ENCODE measurements around the gene NUDT19. TPM values are rescaled to one million over a fixed set of nuclear protein-coding genes. Genes with fewer than 3 reads are reported as not detected.

NUDT19 gene
- total RNA-seq, 4 donors from 2014 or later: 4.2 to 15.2 (median 12.8) TPM

- Histone ChIP-seq H3K36me3 (no peaks in the 10 kb centered on the region), H3K27me3 (peaks cover 31% of the 10 kb centered on the region), H3K9me3 (no peaks in the 10 kb centered on the region), H3K4me3 (peak overlapping the region; percentile 64 to 88 (median 84)), H3K27ac (peak overlapping the region; percentile 85 to 93 (median 87)), H3K4me1 (peaks cover 9 to 39% (median 32%) of the 10 kb centered on the region in 4 donors)
- WGBS, 2 donors (ENCODE audit: low coverage in 1 of 2): 1 to 3% methylated on average over 5 to 46 of the region's 67 CpGs
- DNase-seq: no peak
- intact Hi-C loops (cut with DNase I; ENCODE audit: low total_unique reads) (no loop called here), in situ Hi-C loops (cut with MboI; ENCODE audit: low pct_ligation_motif_present in 1 of 4, low pct_unique_long_range_greater_than_20kb in 1 of 4, low sequenced_read_pairs in 3 of 4) (no loop called here)
- no peak for TF ChIP-seq POLR2AphosphoS5 (IDR thresholded peaks at IDR 0.05)
- peak in 1 of 5 experiments; percentile 23 for TF ChIP-seq CTCF (IDR thresholded peaks at IDR 0.05)
- no peak for TF ChIP-seq POLR2A (IDR thresholded peaks at IDR 0.05)
- no peak for TF ChIP-seq EP300 (IDR thresholded peaks at IDR 0.05; ENCODE audit: low read depth)
These were observed 17.3 kb upstream of the NUDT19 start for GRCh38 chr19:32674153-32674930.

GRCh38 chr19:32674931-32675719, 16.5 kb upstream of the NUDT19 start, which contains the start of gene ANKRD27:
Gene ANKRD27, minus strand, starts transcription at chr19:32675180. Its CDS starts 16,165 bp downstream, at chr19:32659015.
- intact Hi-C loops (cut with DNase I; ENCODE audit: low total_unique reads) (no loop called here), in situ Hi-C loops (cut with MboI; ENCODE audit: low pct_ligation_motif_present in 1 of 4, low pct_unique_long_range_greater_than_20kb in 1 of 4, low sequenced_read_pairs in 3 of 4) (no loop called here)
- H3K36me3 ChIP-seq: no peaks in the 10 kb centered on the region
- DNase-seq: peak; percentile 99
- H3K9me3 ChIP-seq: no peaks in the 10 kb centered on the region
- peak within 1 kb of the TSS; percentile 64 to 88 (median 84) for H3K4me3 ChIP-seq
- peak within 1 kb of the TSS; percentile 85 to 93 (median 87) for H3K27ac ChIP-seq
- peak; percentile 72 to 77 (median 72) for TF ChIP-seq POLR2AphosphoS5 (IDR thresholded peaks at IDR 0.05)
- TF ChIP-seq POLR2A (IDR thresholded peaks at IDR 0.05): peak; percentile 64
- no peak for TF ChIP-seq EP300 (IDR thresholded peaks at IDR 0.05; ENCODE audit: low read depth)
- H3K4me1 ChIP-seq: peaks cover 9 to 35% (median 27%) of the 10 kb centered on the region in 4 donors
- H3K27me3 ChIP-seq: peaks cover 31% of the 10 kb centered on the region
- 0 to 1% methylated on average over 19 to 34 of the region's 75 CpGs for WGBS, 2 donors (ENCODE audit: low coverage in 1 of 2)

- Histone ChIP-seq H3K4me1 (peaks cover 9 to 30% (median 22%) of the 10 kb centered on the region in 4 donors), H3K27me3 (peaks cover 31% of the 10 kb centered on the region), H3K27ac (peak within 1 kb of the TSS; percentile 85 to 93 (median 87)), H3K9me3 (no peaks in the 10 kb centered on the region), H3K36me3 (no peaks in the 10 kb centered on the region), H3K4me3 (peak within 1 kb of the TSS; percentile 64 to 88 (median 84))
- DNase-seq: peak; percentile 87
- in situ Hi-C loops (cut with MboI; ENCODE audit: low pct_ligation_motif_present in 1 of 4, low pct_unique_long_range_greater_than_20kb in 1 of 4, low sequenced_read_pairs in 3 of 4): no loop called here
- 0% methylated on average over 7 of the region's 53 CpGs; no CpG with 5 or more reads in 1 of the 2 donors for WGBS, 2 donors (ENCODE audit: low coverage in 1 of 2)
- TF ChIP-seq EP300 (IDR thresholded peaks at IDR 0.05; ENCODE audit: low read depth): no peak
- TF ChIP-seq CTCF (IDR thresholded peaks at IDR 0.05): no peak
- intact Hi-C loops (cut with DNase I; ENCODE audit: low total_unique reads): no loop called here
These were observed 15.9 kb upstream of the NUDT19 start, which contains the start of gene RGS9BP for GRCh38 chr19:32675720-32676185. Gene RGS9BP, plus strand, starts transcription at chr19:32675848. Its CDS starts 416 bp downstream, at chr19:32676264.

- no peak for DNase-seq
- WGBS, 2 donors (ENCODE audit: low coverage in 1 of 2): 3% methylated on average over 46 of the region's 93 CpGs; no CpG with 5 or more reads in 1 of the 2 donors
- peak overlapping the region in 1 of 4 donors; percentile 85 for H3K27ac ChIP-seq
- peak overlapping the region; percentile 53 to 85 (median 73) for H3K4me3 ChIP-seq
- in situ Hi-C loops (cut with MboI; ENCODE audit: low pct_ligation_motif_present in 1 of 4, low pct_unique_long_range_greater_than_20kb in 1 of 4, low sequenced_read_pairs in 3 of 4) (no loop called here), intact Hi-C loops (cut with DNase I; ENCODE audit: low total_unique reads) (no loop called here)
- no peaks in the 10 kb centered on the region for H3K36me3 ChIP-seq
- peaks cover 9 to 28% (median 22%) of the 10 kb centered on the region in 4 donors for H3K4me1 ChIP-seq
- H3K9me3 ChIP-seq: no peaks in the 10 kb centered on the region
- no peak for TF ChIP-seq CTCF (IDR thresholded peaks at IDR 0.05)
- no peak for TF ChIP-seq POLR2AphosphoS5 (IDR thresholded peaks at IDR 0.05)
- no peak for TF ChIP-seq EP300 (IDR thresholded peaks at IDR 0.05; ENCODE audit: low read depth)
- TF ChIP-seq POLR2A (IDR thresholded peaks at IDR 0.05): no peak
- H3K27me3 ChIP-seq: peaks cover 31% of the 10 kb centered on the region
These were observed 15.3 kb upstream of the NUDT19 start for GRCh38 chr19:32676186-32676894.
